ENCODE data around the gene DCDC1. TPM values are rescaled to one million over a fixed set of nuclear protein-coding genes. Genes with fewer than 3 reads are reported as not detected.
"Not testable (repeated sequence)": the region's sequence is repeated elsewhere in the genome, so short reads cannot be mapped to it uniquely, and the experiment has no call there.

Gene DCDC1
- total RNA-seq, 2 experiments from 2014 or later, result 0.21 to 0.27 TPM

- DNase-seq; H3K27ac Mint-ChIP-seq; POLR2A ChIA-PET; intact Hi-C loops (cut with micrococcal nuclease); H3K4me1 Mint-ChIP-seq (ENCODE audit: low read depth); H3K27me3 Mint-ChIP-seq; CTCF ChIA-PET; H3K4me3 Mint-ChIP-seq; H3K9me3 Mint-ChIP-seq; H3K36me3 Mint-ChIP-seq: not testable (repeated sequence)
These were observed 48.0 kb downstream of the DCDC1 start for GRCh38 chr11:31321494-31321893.

GRCh38 chr11:31303644-31304180, 65.8 kb downstream of the DCDC1 start:
- no peaks in the 10 kb centered on the region for H3K4me1 Mint-ChIP-seq (ENCODE audit: low read depth)
- intact Hi-C loops (cut with micrococcal nuclease), result no loop called here
- ChIA-PET CTCF (no interaction called here), POLR2A (no interaction called here)
- H3K27me3 Mint-ChIP-seq, result peaks cover 3% of the 10 kb centered on the region
- no peaks in the 10 kb centered on the region for H3K36me3 Mint-ChIP-seq
- H3K9me3 Mint-ChIP-seq, result no peaks in the 10 kb centered on the region
- DNase-seq, result no peak
- no peak overlapping the region for H3K27ac Mint-ChIP-seq
- no peak overlapping the region for H3K4me3 Mint-ChIP-seq

DNA sequence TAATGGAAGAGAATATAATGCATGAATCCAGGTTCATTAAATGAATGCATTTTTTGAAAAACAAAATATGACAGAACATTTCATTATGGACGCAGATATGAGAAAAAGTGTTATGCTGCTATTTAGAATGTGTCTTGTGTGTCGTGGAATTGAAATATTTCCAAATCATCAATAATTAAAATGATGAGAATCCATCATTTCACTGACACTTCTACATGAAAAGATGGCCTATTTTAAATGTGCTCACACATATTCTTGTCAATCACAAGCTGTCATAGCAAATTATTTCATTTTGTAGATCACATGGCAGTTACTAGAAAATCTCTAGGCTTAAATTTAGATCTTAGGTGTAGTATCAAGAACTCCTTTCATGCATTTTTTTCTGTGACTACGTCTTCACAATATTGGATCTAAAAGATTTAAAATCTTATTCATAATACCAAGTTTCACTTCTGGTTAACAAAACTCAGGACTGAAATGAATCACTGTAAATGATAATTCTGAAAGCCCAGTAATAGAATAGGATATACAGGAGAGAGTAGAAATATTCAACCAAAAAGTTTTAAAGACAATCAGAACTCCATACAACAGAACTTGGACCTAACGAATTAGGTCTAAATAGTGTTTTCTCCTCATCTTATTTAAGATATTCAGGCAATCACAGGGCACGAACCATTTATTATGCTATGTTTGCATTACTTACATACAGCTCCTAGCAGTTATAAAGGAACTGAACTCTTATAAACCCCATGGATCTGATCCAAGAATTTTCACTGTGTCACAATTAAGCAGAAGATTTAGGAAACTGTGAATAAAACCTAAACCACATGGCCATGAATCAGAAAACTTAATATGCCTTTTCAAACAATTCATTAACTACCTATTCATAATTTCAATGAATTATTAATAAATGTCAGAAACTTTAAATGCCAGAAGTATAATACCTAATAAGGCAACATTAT, 67.7 kb downstream of the DCDC1 start:
- no peaks in the 10 kb centered on the region for H3K36me3 Mint-ChIP-seq
- ChIA-PET CTCF (no interaction called here), POLR2A (no interaction called here)
- peaks cover 4% of the 10 kb centered on the region for H3K27me3 Mint-ChIP-seq
- no peaks in the 10 kb centered on the region for H3K4me1 Mint-ChIP-seq (ENCODE audit: low read depth)
- H3K27ac Mint-ChIP-seq, result no peak overlapping the region
- no peak overlapping the region for H3K4me3 Mint-ChIP-seq
- H3K9me3 Mint-ChIP-seq, result no peaks in the 10 kb centered on the region
- DNase-seq, result no peak
- intact Hi-C loops (cut with micrococcal nuclease), result no loop called here

- no peak overlapping the region for H3K4me3 Mint-ChIP-seq
- H3K27me3 Mint-ChIP-seq, result peaks cover 3% of the 10 kb centered on the region
- intact Hi-C loops (cut with micrococcal nuclease), result no loop called here
- no peaks in the 10 kb centered on the region for H3K4me1 Mint-ChIP-seq (ENCODE audit: low read depth)
- DNase-seq, result no peak
- H3K36me3 Mint-ChIP-seq, result no peaks in the 10 kb centered on the region
- ChIA-PET CTCF (no interaction called here), POLR2A (no interaction called here)
- H3K9me3 Mint-ChIP-seq, result no peaks in the 10 kb centered on the region
- no peak overlapping the region for H3K27ac Mint-ChIP-seq
These were observed 74.2 kb downstream of the DCDC1 start for GRCh38 chr11:31295308-31295707.

DNA sequence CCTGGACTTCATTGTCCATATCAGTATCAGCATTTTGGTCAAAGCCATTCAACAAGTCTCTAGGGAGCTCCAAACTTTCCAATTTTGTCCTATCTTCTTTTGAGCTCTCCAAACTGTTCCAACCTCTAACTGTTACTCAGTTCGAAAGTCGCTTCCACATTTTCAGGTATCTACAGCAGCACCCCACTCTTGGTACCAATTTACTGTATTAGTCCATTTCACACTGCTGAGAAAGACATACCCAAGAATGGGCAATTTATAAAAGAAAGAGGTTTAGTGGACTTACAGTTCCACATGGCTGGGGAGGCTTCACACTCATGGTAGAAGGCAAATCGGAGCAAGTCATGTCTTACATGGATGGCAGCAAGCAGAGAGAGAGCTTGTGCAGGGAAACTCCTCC, 96.0 kb downstream of the DCDC1 start:
- H3K27me3 Mint-ChIP-seq; H3K4me3 Mint-ChIP-seq; H3K36me3 Mint-ChIP-seq; CTCF ChIA-PET; DNase-seq; POLR2A ChIA-PET; H3K27ac Mint-ChIP-seq; H3K4me1 Mint-ChIP-seq (ENCODE audit: low read depth); intact Hi-C loops (cut with micrococcal nuclease): not testable (repeated sequence)
- peaks cover 28% of the 10 kb centered on the region for H3K9me3 Mint-ChIP-seq

- Mint-ChIP-seq H3K36me3 (peaks cover 2% of the 10 kb centered on the region), H3K27me3 (no peaks in the 10 kb centered on the region), H3K4me1 (ENCODE audit: low read depth) (no peaks in the 10 kb centered on the region), H3K9me3 (peaks cover 12% of the 10 kb centered on the region), H3K4me3 (no peak overlapping the region), H3K27ac (no peak overlapping the region)
- POLR2A ChIA-PET, result no interaction called here
- intact Hi-C loops (cut with micrococcal nuclease), result no loop called here
- CTCF ChIA-PET, result no interaction called here
- DNase-seq, result no peak
These were observed 101.8 kb downstream of the DCDC1 start for GRCh38 chr11:31267720-31268119.

GRCh38 chr11:31264834-31265233, 104.7 kb downstream of the DCDC1 start:
- Mint-ChIP-seq H3K4me1 (ENCODE audit: low read depth) (no peaks in the 10 kb centered on the region), H3K9me3 (no peaks in the 10 kb centered on the region), H3K27ac (no peak overlapping the region), H3K36me3 (no peaks in the 10 kb centered on the region), H3K4me3 (no peak overlapping the region), H3K27me3 (no peaks in the 10 kb centered on the region)
- ChIA-PET CTCF (no interaction called here), POLR2A (no interaction called here)
- no peak for DNase-seq
- intact Hi-C loops (cut with micrococcal nuclease), result no loop called here

DNA sequence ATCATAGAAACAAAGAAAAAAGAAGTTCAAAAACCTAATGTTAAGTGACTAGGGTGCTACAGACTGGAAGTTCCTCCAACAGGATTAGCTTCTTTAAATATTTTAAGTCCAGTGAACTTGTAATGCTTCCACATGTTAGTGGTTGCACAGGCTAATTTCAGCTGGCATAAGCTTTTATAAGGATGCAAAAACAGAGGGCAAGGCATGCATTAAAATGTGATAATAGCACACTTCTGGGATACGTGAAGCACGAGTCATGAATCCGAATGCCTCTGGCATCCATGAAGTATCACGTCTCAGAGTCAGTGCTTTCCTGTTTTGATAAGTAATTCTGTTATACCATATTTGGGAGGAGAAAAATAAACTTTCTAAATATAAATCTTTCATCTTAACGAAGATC, 106.8 kb downstream of the DCDC1 start:
- no peaks in the 10 kb centered on the region for H3K36me3 Mint-ChIP-seq
- H3K9me3 Mint-ChIP-seq, result no peaks in the 10 kb centered on the region
- CTCF ChIA-PET, result no interaction called here
- intact Hi-C loops (cut with micrococcal nuclease), result no loop called here
- no peak overlapping the region for H3K27ac Mint-ChIP-seq
- H3K4me1 Mint-ChIP-seq (ENCODE audit: low read depth), result no peaks in the 10 kb centered on the region
- no peak overlapping the region for H3K4me3 Mint-ChIP-seq
- no peak for DNase-seq
- no peaks in the 10 kb centered on the region for H3K27me3 Mint-ChIP-seq
- POLR2A ChIA-PET, result no interaction called here

GRCh38 chr11:31259797-31260196, 109.7 kb downstream of the DCDC1 start:
- H3K9me3 Mint-ChIP-seq, result no peaks in the 10 kb centered on the region
- no peaks in the 10 kb centered on the region for H3K27me3 Mint-ChIP-seq
- DNase-seq, result no peak
- intact Hi-C loops (cut with micrococcal nuclease), result no loop called here
- H3K36me3 Mint-ChIP-seq, result no peaks in the 10 kb centered on the region
- H3K27ac Mint-ChIP-seq, result no peak overlapping the region
- ChIA-PET CTCF (no interaction called here), POLR2A (no interaction called here)
- no peaks in the 10 kb centered on the region for H3K4me1 Mint-ChIP-seq (ENCODE audit: low read depth)
- H3K4me3 Mint-ChIP-seq, result no peak overlapping the region

DNA sequence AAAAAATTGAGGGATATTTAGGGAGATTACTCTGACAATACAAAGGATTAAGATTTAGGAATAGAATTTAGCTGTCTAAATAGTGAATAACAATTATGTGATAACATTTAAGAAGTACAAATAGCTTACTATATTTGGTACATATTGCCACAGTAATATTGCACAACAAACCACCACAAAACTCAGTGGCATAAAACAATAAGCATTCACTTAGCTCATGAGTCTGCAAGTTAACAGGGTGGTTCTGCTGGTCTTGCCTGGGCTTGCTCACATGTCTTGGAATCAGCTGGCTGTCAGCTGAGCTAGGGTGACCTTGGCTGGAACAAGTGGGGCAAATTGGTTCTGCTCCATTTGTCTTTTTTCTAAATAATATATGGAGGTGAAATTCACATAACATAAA, 115.1 kb downstream of the DCDC1 start:
- no peak for DNase-seq
- Mint-ChIP-seq H3K27ac (no peak overlapping the region), H3K36me3 (no peaks in the 10 kb centered on the region), H3K4me1 (ENCODE audit: low read depth) (no peaks in the 10 kb centered on the region), H3K4me3 (no peak overlapping the region), H3K27me3 (no peaks in the 10 kb centered on the region), H3K9me3 (no peaks in the 10 kb centered on the region)
- ChIA-PET CTCF (interaction anchor here (0.7 kb wide), 1 partner anchor 458 kb away, joined by 3 read pairs; no protein-coding TSS in a partner anchor), POLR2A (interaction anchor here (0.6 kb wide), 1 partner anchor 1250 kb away, joined by 3 read pairs; no protein-coding TSS in a partner anchor)
- intact Hi-C loops (cut with micrococcal nuclease), result no loop called here

- Mint-ChIP-seq H3K27me3 (no peaks in the 10 kb centered on the region), H3K36me3 (no peaks in the 10 kb centered on the region), H3K4me1 (ENCODE audit: low read depth) (no peaks in the 10 kb centered on the region), H3K27ac (no peak overlapping the region), H3K9me3 (no peaks in the 10 kb centered on the region), H3K4me3 (no peak overlapping the region)
- DNase-seq, result no peak
- POLR2A ChIA-PET, result no interaction called here
- intact Hi-C loops (cut with micrococcal nuclease), result no loop called here
- CTCF ChIA-PET, result no interaction called here
These were observed 120.8 kb downstream of the DCDC1 start for GRCh38 chr11:31248768-31249167.

DNA sequence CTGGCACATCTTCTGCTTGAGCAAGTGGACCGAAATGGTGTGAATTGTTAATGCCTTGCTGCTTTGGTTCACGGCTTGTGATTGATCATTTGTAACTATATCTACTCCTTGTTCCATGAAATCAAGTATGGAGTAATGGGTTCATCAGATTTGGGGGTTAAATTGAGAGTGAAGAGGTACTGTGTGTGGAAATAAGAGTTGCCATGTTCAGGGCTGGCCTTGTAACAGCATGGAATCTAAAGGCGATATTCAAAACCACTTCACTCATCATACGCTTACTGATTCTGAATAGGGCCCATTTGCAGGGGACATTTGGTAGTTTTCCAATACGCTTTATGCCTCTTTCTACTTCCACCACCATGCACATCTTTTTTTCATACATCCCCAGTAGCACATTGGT, 122.2 kb downstream of the DCDC1 start:
- intact Hi-C loops (cut with micrococcal nuclease), result no loop called here
- Mint-ChIP-seq H3K27ac (no peak overlapping the region), H3K36me3 (no peaks in the 10 kb centered on the region), H3K27me3 (no peaks in the 10 kb centered on the region), H3K9me3 (no peaks in the 10 kb centered on the region), H3K4me1 (ENCODE audit: low read depth) (no peaks in the 10 kb centered on the region), H3K4me3 (no peak overlapping the region)
- ChIA-PET CTCF (no interaction called here), POLR2A (no interaction called here)
- DNase-seq, result no peak
